CD4-positive, alpha-beta T cell (primary cell): ENCODE data around the gene NARF. TPM values are rescaled to one million over a fixed set of nuclear protein-coding genes. Genes with fewer than 3 reads are reported as not detected.
A peak's percentile ranks its signal among the peaks of the same experiment; 100 is the strongest.

Experiments used
- ATAC-seq: fragments of 200-7000 bp; cut with Tn5 transposase; one replicate; pipeline ENCODE4 v1.10.0; 2022; ENCODE audit warnings: mild to moderate bottlenecking; ENCODE audit not compliant: poor library complexity
- CTCF ChIA-PET: fragments of 350-600 bp; sonication (Branson Sonifier 250); formaldehyde crosslinking; loops from one replicate; lab custom pipeline; 2021; ENCODE audit warnings: antibody characterized with exemption, inconsistent platforms; lab: Charles Lee
- POLR2A ChIA-PET: fragments of 350-600 bp; sonication (Branson Sonifier 250); formaldehyde crosslinking; loops from one replicate; lab custom pipeline; 2021; ENCODE audit warnings: antibody characterized with exemption, inconsistent platforms; lab: Charles Lee
- DNase-seq, 14 experiments: peaks; one replicate each; pipeline ENCODE4 v3.0.0-alpha.2; 2013 to 2020; ENCODE audit warnings: mixed read lengths in 2 of 14
- H3K27ac ChIP-seq, 2 donors: one replicate each; pipeline versions ENCODE4 v1.5.1 to v1.7.0; 2013; ENCODE audit warnings: low read length in 2 of 2, low read depth in 1 of 2, mild to moderate bottlenecking in 1 of 2
- H3K27me3 ChIP-seq, 2 experiments: 1 replicate in 1 of 2; 2 replicates in 1 of 2; pipeline versions ENCODE4 v1.6.1 to v1.7.0; 2013; ENCODE audit warnings: low read length in 2 of 2, control low read depth in 1 of 2, mild to moderate bottlenecking in 1 of 2, moderate library complexity in 1 of 2; ENCODE audit not compliant: insufficient read depth in 2 of 2, control insufficient read depth in 1 of 2
- H3K36me3 ChIP-seq: one replicate; pipeline ENCODE4 v1.6.1; 2013; ENCODE audit warnings: low read length, control low read depth; ENCODE audit not compliant: insufficient read depth
- H3K4me1 ChIP-seq: one replicate; pipeline ENCODE4 v1.6.1; 2013; ENCODE audit warnings: low read length, control low read depth; ENCODE audit not compliant: insufficient read depth
- H3K4me3 ChIP-seq: one replicate; pipeline ENCODE4 v1.5.1; 2013; ENCODE audit warnings: mild to moderate bottlenecking, low read length, moderate library complexity
- H3K9me3 ChIP-seq, 2 experiments: 1 replicate in 1 of 2; 2 replicates in 1 of 2; pipeline versions ENCODE4 v1.6.1 to v1.7.0; 2013; ENCODE audit warnings: low read length in 2 of 2, mild to moderate bottlenecking in 2 of 2, control low read depth in 1 of 2, moderate library complexity in 1 of 2; ENCODE audit not compliant: control insufficient read depth in 1 of 2, insufficient read depth in 1 of 2
- H3K27ac Mint-ChIP-seq: one replicate; pipeline ENCODE4 v1.8.0; 2020; ENCODE audit warnings: mixed read lengths
- H3K27me3 Mint-ChIP-seq: one replicate; pipeline ENCODE4 v1.8.0; 2021; ENCODE audit warnings: mixed read lengths
- H3K36me3 Mint-ChIP-seq: one replicate; pipeline ENCODE4 v1.8.0; 2021; ENCODE audit warnings: low read depth, mixed read lengths
- H3K4me1 Mint-ChIP-seq: one replicate; pipeline ENCODE4 v1.8.0; 2021; ENCODE audit warnings: low read depth, mixed read lengths
- H3K4me3 Mint-ChIP-seq: one replicate; pipeline ENCODE4 v1.8.0; 2020; ENCODE audit warnings: mild to moderate bottlenecking, mixed read lengths
- H3K9me3 Mint-ChIP-seq: one replicate; pipeline ENCODE4 v1.8.0; 2020; ENCODE audit warnings: mixed read lengths
- intact Hi-C, 2 experiments: fragments of 100-400 bp; cut with DNase I in 1 of 2; cut with micrococcal nuclease in 1 of 2; formaldehyde crosslinking; loops; one replicate each; pipeline versions ENCODE4 v1.15.1 to v1.9.0; 2023 to 2025; cut with DNase I, micrococcal nuclease
- polyA plus RNA-seq, 2 donors: library from polyadenylated mRNA; unstranded; fragments of 120-200 nt; gene quantifications; one replicate each; pipeline ENCODE4 v1.2.1, GENCODE V29; 2013
- total RNA-seq, 174 experiments: library from RNA in 2 of 174; stranded (reverse) in 2 of 174; gene quantifications; one replicate each; pipeline ENCODE4 v1.2.3 and lab custom pipeline; 2021 to 2026
- TF ChIP-seq, protein P1 (sequence below): fragments of 200-600 bp; IDR thresholded peaks from one replicate; pipeline ENCODE4 v1.8.0; 2022; ENCODE audit warnings: antibody characterized with exemption, mild to moderate bottlenecking

The NARF gene
- total RNA-seq: 10 to 100 TPM; 57.1 to 62.0 TPM
- polyA plus RNA-seq (2013, experiment 1 of 2): 42.4 TPM
- polyA plus RNA-seq (2013, experiment 2 of 2): 65.0 TPM
- total RNA-seq (lab: John Stamatoyannopoulos, UW): 15.6 to 121 (median 71.3) reads per million in 172 experiments

DNA sequence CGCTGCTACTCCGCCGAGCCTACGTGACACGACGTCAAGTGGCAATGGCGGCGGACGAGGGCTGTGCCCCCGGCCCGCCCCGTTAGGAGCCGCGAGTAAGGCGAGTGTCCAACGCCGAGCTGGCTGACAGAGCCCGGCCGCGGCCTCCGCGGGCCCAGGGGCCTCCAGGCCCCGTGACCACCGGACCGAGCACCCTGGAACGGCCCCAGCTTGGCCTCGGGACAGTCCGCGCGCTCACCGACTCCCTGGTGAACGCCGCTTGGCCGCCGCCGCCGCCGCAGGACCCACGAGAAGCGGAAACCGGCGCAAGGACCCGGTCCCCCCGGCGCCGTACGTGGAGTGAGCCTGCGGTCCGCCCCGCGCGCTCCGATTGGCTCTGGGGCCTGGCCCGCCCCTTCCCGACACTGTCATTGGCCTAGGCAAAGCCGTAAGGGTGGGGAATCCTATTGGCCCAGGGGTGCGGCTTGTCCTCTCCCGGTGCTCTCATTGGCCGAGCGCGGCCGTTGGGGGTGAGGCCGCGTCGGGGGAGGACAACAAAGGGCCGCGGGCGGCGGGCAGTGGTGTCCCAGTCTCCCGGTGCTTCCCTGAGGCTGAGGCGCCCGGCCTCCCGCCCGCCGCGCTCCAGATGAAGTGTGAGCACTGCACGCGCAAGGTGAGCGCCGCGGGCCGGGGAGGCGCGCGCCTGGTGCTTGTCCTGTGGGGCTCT lies at the start of gene NARF:
Gene NARF, plus strand, starts transcription at position 563 of the 706 bp plus-strand sequence. Its CDS starts 63 bp downstream, at position 626.
- TF ChIP-seq, protein P1, sequence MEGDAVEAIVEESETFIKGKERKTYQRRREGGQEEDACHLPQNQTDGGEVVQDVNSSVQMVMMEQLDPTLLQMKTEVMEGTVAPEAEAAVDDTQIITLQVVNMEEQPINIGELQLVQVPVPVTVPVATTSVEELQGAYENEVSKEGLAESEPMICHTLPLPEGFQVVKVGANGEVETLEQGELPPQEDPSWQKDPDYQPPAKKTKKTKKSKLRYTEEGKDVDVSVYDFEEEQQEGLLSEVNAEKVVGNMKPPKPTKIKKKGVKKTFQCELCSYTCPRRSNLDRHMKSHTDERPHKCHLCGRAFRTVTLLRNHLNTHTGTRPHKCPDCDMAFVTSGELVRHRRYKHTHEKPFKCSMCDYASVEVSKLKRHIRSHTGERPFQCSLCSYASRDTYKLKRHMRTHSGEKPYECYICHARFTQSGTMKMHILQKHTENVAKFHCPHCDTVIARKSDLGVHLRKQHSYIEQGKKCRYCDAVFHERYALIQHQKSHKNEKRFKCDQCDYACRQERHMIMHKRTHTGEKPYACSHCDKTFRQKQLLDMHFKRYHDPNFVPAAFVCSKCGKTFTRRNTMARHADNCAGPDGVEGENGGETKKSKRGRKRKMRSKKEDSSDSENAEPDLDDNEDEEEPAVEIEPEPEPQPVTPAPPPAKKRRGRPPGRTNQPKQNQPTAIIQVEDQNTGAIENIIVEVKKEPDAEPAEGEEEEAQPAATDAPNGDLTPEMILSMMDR: no peak
- intact Hi-C loops: loop anchor here (1.0 to 5.0 kb wide), 5 partner anchors 8 to 586 kb away; partner anchors contain the start of genes CYBC1 (in 2 of the 2), ARHGDIA (in 1 of the 2), FOXK2 (in 1 of the 2) and HEXD (in 1 of the 2)
- DNase-seq (peak; percentile 89 to 98 (median 96)), ATAC-seq (peak; percentile 96)
- Mint-ChIP-seq H3K9me3 (no peaks in the 10 kb centered on the region), H3K27me3 (no peaks in the 10 kb centered on the region), H3K27ac (peak within 1 kb of the TSS; percentile 99), H3K4me3 (peak within 1 kb of the TSS; percentile 91), H3K36me3 (peaks cover 44% of the 10 kb centered on the region), H3K4me1 (peaks cover 39% of the 10 kb centered on the region)
- ChIA-PET POLR2A (interaction anchor here (0.6 to 2.1 kb wide), 9 partner anchors 9 to 164 kb away, joined by 3 to 37 read pairs (median 4); partner anchors contain the start of gene FOXK2), CTCF (no interaction called here)
- Histone ChIP-seq H3K4me1 (peaks cover 39% of the 10 kb centered on the region), H3K36me3 (peaks cover 32% of the 10 kb centered on the region), H3K27me3 (no peaks in the 10 kb centered on the region), H3K4me3 (peak within 1 kb of the TSS; percentile 89), H3K9me3 (no peaks in the 10 kb centered on the region), H3K27ac (peak within 1 kb of the TSS; percentile 95 to 99)

- H3K27me3 Mint-ChIP-seq: no peaks in the 10 kb centered on the region
- H3K9me3 Mint-ChIP-seq: no peaks in the 10 kb centered on the region
- no peaks in the 10 kb centered on the region for H3K4me1 Mint-ChIP-seq
- H3K4me3 ChIP-seq: no peak overlapping the region
- no peaks in the 10 kb centered on the region for H3K4me1 ChIP-seq
- H3K36me3 ChIP-seq: peaks cover 22% of the 10 kb centered on the region
- no peak for DNase-seq
- POLR2A ChIA-PET: no interaction called here
- TF ChIP-seq, protein P1: no peak
- no peak overlapping the region for H3K27ac ChIP-seq
- no peaks in the 10 kb centered on the region for H3K9me3 ChIP-seq
- peaks cover 35% of the 10 kb centered on the region for H3K36me3 Mint-ChIP-seq
- no peak for ATAC-seq
- intact Hi-C loops: no loop called here
- H3K27ac Mint-ChIP-seq: no peak overlapping the region
- no peaks in the 10 kb centered on the region for H3K27me3 ChIP-seq
- H3K4me3 Mint-ChIP-seq: no peak overlapping the region
- CTCF ChIA-PET: no interaction called here
Observed at GRCh38 chr17:82408938-82409318, 49.6 kb upstream of the NARF start.

DNA sequence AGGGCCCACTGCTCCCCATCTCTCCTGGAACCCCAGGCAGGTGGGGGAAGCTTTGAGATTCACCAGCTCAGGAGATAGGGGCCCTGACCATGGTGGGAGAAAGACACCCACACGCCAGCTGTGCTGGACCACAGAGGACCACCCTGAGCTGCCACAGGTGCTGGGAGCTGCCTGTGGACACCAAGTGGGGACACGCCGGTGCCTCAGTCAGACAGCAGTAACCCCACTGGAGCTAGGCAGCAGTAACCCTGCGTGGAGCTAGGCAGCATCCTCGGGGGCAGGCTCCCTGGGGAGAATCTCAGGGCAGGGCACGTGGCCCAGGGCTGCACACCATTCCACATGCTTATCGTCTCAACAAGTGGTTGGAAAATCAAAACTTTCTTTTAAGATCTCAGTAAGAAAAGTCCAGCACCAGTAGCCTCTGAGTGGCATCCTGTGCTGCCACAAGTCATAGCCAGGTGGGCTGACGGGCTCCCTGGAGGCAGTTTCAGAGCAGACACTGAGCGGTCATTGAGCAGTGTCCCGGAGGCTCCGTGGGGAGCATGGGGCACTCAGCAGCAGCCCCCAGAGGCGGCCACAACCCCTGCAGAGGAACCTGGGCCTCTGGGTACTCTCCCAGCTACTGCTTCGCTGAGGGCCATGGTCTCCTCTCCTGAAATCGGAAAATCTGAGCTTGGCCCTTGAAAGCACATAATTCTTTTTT lies 48.4 kb upstream of the NARF start:
- intact Hi-C loops: loop anchor here (5.0 to 10.0 kb wide), 4 partner anchors 145 to 375 kb away; partner anchors contain the start of genes DCXR (in 1 of the 2), RAC3 (in 1 of the 2) and TBCD (in 1 of the 2)
- Histone ChIP-seq H3K4me3 (no peak overlapping the region), H3K27ac (no peak overlapping the region), H3K27me3 (no peaks in the 10 kb centered on the region), H3K36me3 (peaks cover 19% of the 10 kb centered on the region), H3K4me1 (peaks cover 12% of the 10 kb centered on the region), H3K9me3 (no peaks in the 10 kb centered on the region)
- Mint-ChIP-seq H3K4me1 (peaks cover 5% of the 10 kb centered on the region), H3K4me3 (no peak overlapping the region), H3K36me3 (peaks cover 39% of the 10 kb centered on the region), H3K9me3 (no peaks in the 10 kb centered on the region), H3K27ac (no peak overlapping the region), H3K27me3 (no peaks in the 10 kb centered on the region)
- CTCF ChIA-PET: interaction anchor here (0.7 kb wide), 2 partner anchors 104 to 174 kb away, joined by 3 read pairs; no protein-coding TSS in a partner anchor
- TF ChIP-seq, protein P1: no peak
- DNase-seq (no peak), ATAC-seq (no peak)
- POLR2A ChIA-PET: interaction anchor here (0.6 kb wide), 1 partner anchor 8 kb away, joined by 3 read pairs; no protein-coding TSS in a partner anchor
